Endodermal cell (in vitro differentiated cells): ENCODE results near the gene RCOR3. TPM values are rescaled to one million over a fixed set of nuclear protein-coding genes. Genes with fewer than 3 reads are reported as not detected.
"Not testable (repeated sequence)": the region's sequence is repeated elsewhere in the genome, so short reads cannot be mapped to it uniquely, and the experiment has no call there.

Source experiments
- DNase-seq: peaks from one replicate; pipeline ENCODE4 v3.0.0-alpha.2; 2017
- H3K27ac ChIP-seq: 2 replicates; pipeline ENCODE4 v1.5.1; 2013; ENCODE audit warnings: mild to moderate bottlenecking, low read depth, low read length, moderate library complexity
- H3K27me3 ChIP-seq: 2 replicates; pipeline ENCODE4 v1.6.1; 2013; ENCODE audit warnings: mild to moderate bottlenecking, low read length, moderate library complexity; ENCODE audit not compliant: insufficient read depth, control insufficient read depth, poor library complexity, severe bottlenecking
- H3K36me3 ChIP-seq: 2 replicates; pipeline ENCODE4 v1.7.0; 2013; ENCODE audit warnings: mild to moderate bottlenecking, low read length, moderate library complexity; ENCODE audit not compliant: control insufficient read depth, insufficient read depth
- H3K4me1 ChIP-seq: one replicate; pipeline ENCODE4 v1.7.0; 2013; ENCODE audit warnings: low read length; ENCODE audit not compliant: control insufficient read depth, insufficient read depth
- H3K4me3 ChIP-seq: 2 replicates; pipeline ENCODE4 v1.5.1; 2013; ENCODE audit warnings: mild to moderate bottlenecking, low read length, moderate library complexity
- H3K9ac ChIP-seq: 2 replicates; pipeline ENCODE4 v1.6.1; 2013; ENCODE audit warnings: mild to moderate bottlenecking, low read length, moderate library complexity; ENCODE audit not compliant: poor library complexity, severe bottlenecking; ENCODE audit errors: extremely low read depth
- H3K9me3 ChIP-seq: 2 replicates; pipeline ENCODE4 v1.6.1; 2013; ENCODE audit warnings: mild to moderate bottlenecking, low read length, moderate library complexity; ENCODE audit not compliant: control insufficient read depth
- H3K27ac Mint-ChIP-seq: 2 replicates; pipeline ENCODE4 v1.8.0; 2020; ENCODE audit warnings: mixed read lengths
- H3K27me3 Mint-ChIP-seq: 2 replicates; pipeline ENCODE4 v1.8.0; 2021; ENCODE audit warnings: mild to moderate bottlenecking, mixed read lengths; ENCODE audit not compliant: insufficient read depth
- H3K36me3 Mint-ChIP-seq: 2 replicates; pipeline ENCODE4 v1.8.0; 2020; ENCODE audit warnings: low read depth, mixed read lengths
- H3K4me1 Mint-ChIP-seq: 2 replicates; pipeline ENCODE4 v1.8.0; 2020; ENCODE audit warnings: mixed read lengths
- H3K4me3 Mint-ChIP-seq: 2 replicates; pipeline ENCODE4 v1.8.0; 2020; ENCODE audit warnings: mild to moderate bottlenecking, moderate library complexity, mixed read lengths
- H3K9me3 Mint-ChIP-seq: 2 replicates; pipeline ENCODE4 v1.8.0; 2020; ENCODE audit warnings: mild to moderate bottlenecking, mixed read lengths
- WGBS, 2 experiments: methylation state at CpG; one replicate each; pipeline versions ENCODE4 v1.1.5 to v1.1.7; 2013; ENCODE audit warnings: missing lambda C conversion rate in 2 of 2, mixed read lengths in 1 of 2; ENCODE audit not compliant: insufficient coverage in 1 of 2, insufficient read length in 1 of 2; 5-methylcytosine and 5-hydroxymethylcytosine counted together
- total RNA-seq, 2 donors: library from RNA; stranded (reverse); fragmentation: NEBNext Ultra II Directional in 1 of 2; extraction: Animal tissue kit (Norgen Biotek cat#: 25700) in 1 of 2; gene quantifications; 2 replicates in 1 of 2; 3 replicates in 1 of 2; pipeline ENCODE4 v1.2.1, GENCODE V29; 2021
- TF ChIP-seq, protein P1 (sequence below): fragments of 200-600 bp; sonication (generic); conservative IDR thresholded peaks from 2 replicates; pipeline ENCODE4 v1.5.0; 2021; ENCODE audit warnings: antibody characterized with exemption, mild to moderate bottlenecking

RCOR3 gene
- total RNA-seq, 2 donors from 2014 or later: 133 to 134 TPM

DNA sequence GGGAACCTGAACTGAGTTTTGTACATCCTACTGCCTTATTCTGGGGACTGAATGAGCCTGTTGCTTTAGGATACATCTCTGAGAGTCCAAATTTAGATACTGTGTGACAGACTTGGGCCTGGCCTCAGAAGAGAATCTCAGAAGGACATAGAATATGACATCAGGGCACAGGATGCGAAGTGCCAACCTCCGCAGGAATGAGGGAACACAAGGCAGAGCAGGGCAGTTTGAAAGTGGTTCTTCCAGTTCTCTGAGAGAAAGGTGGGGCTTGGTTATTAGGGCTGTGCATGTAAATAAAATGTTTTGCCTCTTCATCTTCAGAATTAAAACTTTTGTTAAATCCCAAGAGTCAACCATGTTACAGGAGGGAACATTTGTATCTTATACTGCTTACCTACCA, 90.6 kb downstream of the RCOR3 start:
- TF ChIP-seq, protein P1, sequence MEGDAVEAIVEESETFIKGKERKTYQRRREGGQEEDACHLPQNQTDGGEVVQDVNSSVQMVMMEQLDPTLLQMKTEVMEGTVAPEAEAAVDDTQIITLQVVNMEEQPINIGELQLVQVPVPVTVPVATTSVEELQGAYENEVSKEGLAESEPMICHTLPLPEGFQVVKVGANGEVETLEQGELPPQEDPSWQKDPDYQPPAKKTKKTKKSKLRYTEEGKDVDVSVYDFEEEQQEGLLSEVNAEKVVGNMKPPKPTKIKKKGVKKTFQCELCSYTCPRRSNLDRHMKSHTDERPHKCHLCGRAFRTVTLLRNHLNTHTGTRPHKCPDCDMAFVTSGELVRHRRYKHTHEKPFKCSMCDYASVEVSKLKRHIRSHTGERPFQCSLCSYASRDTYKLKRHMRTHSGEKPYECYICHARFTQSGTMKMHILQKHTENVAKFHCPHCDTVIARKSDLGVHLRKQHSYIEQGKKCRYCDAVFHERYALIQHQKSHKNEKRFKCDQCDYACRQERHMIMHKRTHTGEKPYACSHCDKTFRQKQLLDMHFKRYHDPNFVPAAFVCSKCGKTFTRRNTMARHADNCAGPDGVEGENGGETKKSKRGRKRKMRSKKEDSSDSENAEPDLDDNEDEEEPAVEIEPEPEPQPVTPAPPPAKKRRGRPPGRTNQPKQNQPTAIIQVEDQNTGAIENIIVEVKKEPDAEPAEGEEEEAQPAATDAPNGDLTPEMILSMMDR: no peak

DNA sequence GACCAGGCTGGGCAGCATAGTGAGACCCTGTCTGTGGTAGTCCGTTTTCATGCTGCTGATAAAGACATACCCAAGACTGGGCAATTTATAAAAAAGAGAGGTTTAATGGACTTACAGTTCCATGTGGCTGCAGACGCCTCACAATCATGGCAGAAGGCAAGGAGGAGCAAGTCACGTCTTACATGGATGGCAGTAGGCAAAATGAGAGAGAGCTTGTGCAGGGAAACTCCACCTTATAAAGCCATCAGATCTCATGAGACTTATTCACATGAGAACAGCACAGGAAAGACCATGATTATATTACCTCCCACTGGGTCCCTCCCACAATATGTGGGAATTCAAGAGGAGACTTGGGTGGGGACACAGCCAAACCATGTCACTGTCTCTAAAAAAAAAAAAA, 92.9 kb downstream of the RCOR3 start:
- Histone ChIP-seq H3K36me3 (peaks cover 57% of the 10 kb centered on the region), H3K9me3 (peaks cover 22% of the 10 kb centered on the region)
- DNase-seq, H3K4me1 Mint-ChIP-seq, H3K4me3 Mint-ChIP-seq, H3K9ac ChIP-seq, H3K27ac Mint-ChIP-seq, H3K27ac ChIP-seq, H3K27me3 Mint-ChIP-seq, H3K4me1 ChIP-seq, H3K4me3 ChIP-seq, H3K27me3 ChIP-seq: not testable (repeated sequence)
- WGBS, 2 experiments: 92 to 95% methylated on average over 3 of the region's 3 CpGs
- Mint-ChIP-seq H3K9me3 (peaks cover 22% of the 10 kb centered on the region), H3K36me3 (peaks cover 59% of the 10 kb centered on the region)

More for the DNA sequence above, 90.6 kb downstream of the RCOR3 start:
- Mint-ChIP-seq H3K27ac (no peak overlapping the region), H3K4me3 (no peak overlapping the region), H3K9me3 (peaks cover 22% of the 10 kb centered on the region), H3K27me3 (no peaks in the 10 kb centered on the region), H3K4me1 (peaks cover 12% of the 10 kb centered on the region), H3K36me3 (peaks cover 45% of the 10 kb centered on the region)
- Histone ChIP-seq H3K27ac (no peak overlapping the region), H3K9me3 (peaks cover 22% of the 10 kb centered on the region), H3K9ac (no peak overlapping the region), H3K4me1 (peaks cover 6% of the 10 kb centered on the region), H3K4me3 (no peak overlapping the region), H3K36me3 (peaks cover 38% of the 10 kb centered on the region), H3K27me3 (no peaks in the 10 kb centered on the region)
- 95 to 100% methylated on average over 2 of the region's 2 CpGs for WGBS, 2 experiments
- peak; percentile 11 for DNase-seq

DNA sequence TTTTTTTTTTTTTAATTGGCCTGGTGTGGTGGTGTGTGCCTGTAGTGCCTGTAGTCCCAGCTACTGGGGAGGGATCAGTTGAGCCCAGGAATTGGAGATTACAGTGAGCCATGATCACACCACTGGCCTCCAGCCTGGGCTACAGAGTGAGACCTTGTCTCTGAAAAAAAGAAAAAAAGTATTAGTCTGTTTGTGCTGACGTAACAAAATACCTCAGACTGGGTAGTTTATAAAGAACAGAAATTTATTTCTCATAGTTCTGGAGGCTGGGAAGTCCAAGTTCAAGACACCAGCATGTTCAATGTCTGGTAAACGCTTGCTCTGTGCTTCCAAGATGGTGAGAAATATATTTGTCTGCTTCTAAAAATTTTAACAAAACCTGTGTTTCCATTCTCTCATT, 93.3 kb downstream of the RCOR3 start:
- Mint-ChIP-seq H3K9me3 (peaks cover 22% of the 10 kb centered on the region), H3K4me3 (no peak overlapping the region), H3K27me3 (no peaks in the 10 kb centered on the region), H3K27ac (no peak overlapping the region), H3K4me1 (no peaks in the 10 kb centered on the region), H3K36me3 (peaks cover 63% of the 10 kb centered on the region)
- H3K9ac ChIP-seq: no peak overlapping the region
- TF ChIP-seq, protein P1: no peak
- 93 to 100% methylated on average over 1 to 2 of the region's 2 CpGs for WGBS, 2 experiments
- DNase-seq: no peak
- H3K27me3 ChIP-seq: no peaks in the 10 kb centered on the region
- H3K9me3 ChIP-seq: peaks cover 22% of the 10 kb centered on the region
- no peak overlapping the region for H3K27ac ChIP-seq
- peaks cover 60% of the 10 kb centered on the region for H3K36me3 ChIP-seq
- H3K4me1 ChIP-seq: no peaks in the 10 kb centered on the region
- H3K4me3 ChIP-seq: no peak overlapping the region

DNA sequence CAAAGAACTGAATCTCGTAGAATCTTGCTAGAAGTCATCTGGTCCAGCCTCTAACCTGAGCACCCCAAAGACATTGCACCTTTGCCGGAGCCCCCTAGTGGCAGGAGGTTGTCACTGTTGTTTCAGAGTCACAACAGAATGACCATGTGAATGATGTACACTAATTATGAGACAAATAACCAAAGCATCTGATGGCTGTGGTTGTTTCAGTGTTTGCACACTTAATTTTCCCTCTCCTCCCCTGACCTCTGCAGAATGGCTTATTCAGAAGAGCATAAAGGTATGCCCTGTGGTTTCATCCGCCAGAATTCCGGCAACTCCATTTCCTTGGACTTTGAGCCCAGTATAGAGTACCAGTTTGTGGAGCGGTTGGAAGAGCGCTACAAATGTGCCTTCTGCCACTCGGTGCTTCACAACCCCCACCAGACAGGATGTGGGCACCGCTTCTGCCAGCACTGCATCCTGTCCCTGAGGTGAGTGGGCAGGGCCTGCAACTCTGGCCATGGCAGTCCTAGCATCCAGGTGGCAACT, 93.9 kb downstream of the RCOR3 start:
- Mint-ChIP-seq H3K4me3 (no peak overlapping the region), H3K9me3 (peaks cover 22% of the 10 kb centered on the region), H3K36me3 (peaks cover 65% of the 10 kb centered on the region), H3K4me1 (no peaks in the 10 kb centered on the region), H3K27ac (no peak overlapping the region), H3K27me3 (no peaks in the 10 kb centered on the region)
- peaks cover 22% of the 10 kb centered on the region for H3K9me3 ChIP-seq
- H3K4me3 ChIP-seq: no peak overlapping the region
- H3K36me3 ChIP-seq: peaks cover 63% of the 10 kb centered on the region
- peak; percentile 84 for DNase-seq
- WGBS, 2 experiments: 89 to 96% methylated on average over 5 to 8 of the region's 8 CpGs
- H3K9ac ChIP-seq: no peak overlapping the region
- no peaks in the 10 kb centered on the region for H3K4me1 ChIP-seq
- TF ChIP-seq, protein P1: peak; percentile 89
- H3K27me3 ChIP-seq: no peaks in the 10 kb centered on the region
- no peak overlapping the region for H3K27ac ChIP-seq
